Motor neuron (in vitro differentiated cells): ENCODE results near the gene WDR91. TPM values are rescaled to one million over a fixed set of nuclear protein-coding genes. Genes with fewer than 3 reads are reported as not detected.
"Not testable (repeated sequence)": the region's sequence is repeated elsewhere in the genome, so short reads cannot be mapped to it uniquely, and the experiment has no call there.

Source experiments
- ATAC-seq, 8 experiments: fragments of 200-7000 bp; cut with Tn5 transposase; replicated peaks in 6 of 8; 2 replicates each; pipeline ENCODE4 v1.8.0; 2021; ENCODE audit warnings: mild to moderate bottlenecking in 8 of 8, moderate library complexity in 8 of 8
- H3K27ac ChIP-seq, 2 donors: fragments of 250-450 bp; sonication (Bioruptor Pico); 2 replicates each; pipeline ENCODE4 v1.9.0; 2021; ENCODE audit warnings: antibody characterized with exemption in 2 of 2, mild to moderate bottlenecking in 2 of 2, moderate library complexity in 1 of 2
- H3K4me1 ChIP-seq, 2 donors: fragments of 250-450 bp; sonication (Bioruptor Pico); replicated peaks in 1 of 2; 2 replicates each; pipeline ENCODE4 v1.6.1; 2021; ENCODE audit warnings: antibody characterized with exemption in 2 of 2, mild to moderate bottlenecking in 2 of 2, moderate library complexity in 1 of 2
- H3K4me3 ChIP-seq, 5 donors: fragments of 250-450 bp; sonication (Bioruptor Pico); 2 replicates each; pipeline ENCODE4 v1.9.0; 2021; ENCODE audit warnings: antibody characterized with exemption in 5 of 5, mild to moderate bottlenecking in 5 of 5, moderate library complexity in 4 of 5
- WGBS, 10 experiments: fragments of 450-650 bp; shearing (Covaris generic); methylation state at CpG; one replicate each; pipeline ENCODE4 v1.0.0; 2022; 5-methylcytosine and 5-hydroxymethylcytosine counted together
- in situ Hi-C, 9 experiments: fragments of 400-800 bp; cut with MboI; loops; one replicate each; pipeline ENCODE4 v1.15.0; 2021; ENCODE audit warnings: low sequenced_read_pairs in 9 of 9, low pct_unique_long_range_greater_than_20kb in 2 of 9; ENCODE audit not compliant: unreplicated experiment in 9 of 9
- total RNA-seq, 8 experiments: library from RNA; unstranded; fragments of 300-600 nt; gene quantifications; 2 replicates each; pipeline versions ENCODE4 v1.2.3 to v1.2.4, GENCODE V29; 2022

WDR91 gene
- total RNA-seq, 8 experiments from 2014 or later, result 6.3 to 19.6 (median 12.3) TPM

- WGBS, 10 experiments, result 20 to 93% (median 81%) methylated on average over 1 to 5 of the region's 9 CpGs; no CpG with 5 or more reads in 2 of the 10 experiments
- Histone ChIP-seq H3K4me1 (no peaks in the 10 kb centered on the region), H3K4me3 (no peak overlapping the region), H3K27ac (no peak overlapping the region)
- in situ Hi-C loops, result no loop called here
- ATAC-seq, result peak in 2 of 8 experiments; percentile 39 to 54
These were observed 34.2 kb upstream of the WDR91 start for GRCh38 chr7:135245226-135246190.

- in situ Hi-C loops, result no loop called here
- H3K27ac ChIP-seq, result no peak overlapping the region
- WGBS, 10 experiments, result 13 to 100% (median 49%) methylated on average over 1 to 5 of the region's 5 CpGs; no CpG with 5 or more reads in 5 of the 10 experiments
- ATAC-seq, result no peak
- no peak overlapping the region for H3K4me3 ChIP-seq
- no peaks in the 10 kb centered on the region for H3K4me1 ChIP-seq
These were observed 30.9 kb upstream of the WDR91 start for GRCh38 chr7:135242096-135242684.

- no peak for ATAC-seq
- H3K4me1 ChIP-seq, result no peaks in the 10 kb centered on the region
- WGBS, 10 experiments, result 38 to 90% (median 65%) methylated on average over 2 to 4 of the region's 9 CpGs; no CpG with 5 or more reads in 6 of the 10 experiments
- H3K4me3 ChIP-seq, result no peak overlapping the region
- no peak overlapping the region for H3K27ac ChIP-seq
- in situ Hi-C loops, result no loop called here
These were observed 29.1 kb upstream of the WDR91 start for GRCh38 chr7:135240441-135240840.

- 33 to 100% (median 95%) methylated on average over 1 to 7 of the region's 7 CpGs; no CpG with 5 or more reads in 2 of the 10 experiments for WGBS, 10 experiments
- in situ Hi-C loops, result no loop called here
- no peaks in the 10 kb centered on the region for H3K4me1 ChIP-seq
These were observed 27.9 kb upstream of the WDR91 start for GRCh38 chr7:135239263-135239662.

GRCh38 chr7:135238112-135238744, 26.9 kb upstream of the WDR91 start:
- Histone ChIP-seq H3K4me3 (no peak overlapping the region), H3K27ac (no peak overlapping the region), H3K4me1 (no peaks in the 10 kb centered on the region)
- in situ Hi-C loops, result no loop called here
- WGBS, 10 experiments, result 40 to 100% (median 85%) methylated on average over 1 to 4 of the region's 11 CpGs; no CpG with 5 or more reads in 4 of the 10 experiments
- peak in 1 of 8 experiments; percentile 50 for ATAC-seq

More at GRCh38 chr7:135239263-135239662, 27.9 kb upstream of the WDR91 start:
- no peak for ATAC-seq
- Histone ChIP-seq H3K4me3 (no peak overlapping the region), H3K27ac (no peak overlapping the region)

- 20 to 100% (median 80%) methylated on average over 1 to 2 of the region's 2 CpGs; no CpG with 5 or more reads in 2 of the 10 experiments for WGBS, 10 experiments
- no peak for ATAC-seq
- Histone ChIP-seq H3K4me3 (no peak overlapping the region), H3K27ac (no peak overlapping the region), H3K4me1 (no peaks in the 10 kb centered on the region)
- in situ Hi-C loops, result no loop called here
These were observed 25.4 kb upstream of the WDR91 start for GRCh38 chr7:135236727-135237126.

GRCh38 chr7:135235841-135236240, 24.5 kb upstream of the WDR91 start:
- H3K4me3 ChIP-seq, result no peak overlapping the region
- no peak overlapping the region for H3K27ac ChIP-seq
- 80 to 100% (median 100%) methylated on average over 1 to 3 of the region's 5 CpGs; no CpG with 5 or more reads in 5 of the 10 experiments for WGBS, 10 experiments
- in situ Hi-C loops, result no loop called here
- no peaks in the 10 kb centered on the region for H3K4me1 ChIP-seq
- ATAC-seq, result no peak

GRCh38 chr7:135234727-135235126, 23.4 kb upstream of the WDR91 start:
- in situ Hi-C loops, result no loop called here
- ATAC-seq, result no peak
- 3 to 94% (median 61%) methylated on average over 2 to 4 of the region's 4 CpGs; no CpG with 5 or more reads in 1 of the 10 experiments for WGBS, 10 experiments
- H3K4me1 ChIP-seq, result no peaks in the 10 kb centered on the region
- no peak overlapping the region for H3K4me3 ChIP-seq
- no peak overlapping the region for H3K27ac ChIP-seq

GRCh38 chr7:135234095-135234494, 22.8 kb upstream of the WDR91 start:
- in situ Hi-C loops, H3K27ac ChIP-seq, ATAC-seq, H3K4me3 ChIP-seq, H3K4me1 ChIP-seq: not testable (repeated sequence)
- WGBS, 10 experiments, result 61 to 99% (median 88%) methylated on average over 1 to 9 of the region's 14 CpGs; no CpG with 5 or more reads in 4 of the 10 experiments

GRCh38 chr7:135233570-135233969, 22.2 kb upstream of the WDR91 start, which contains the start of gene STRA8:
TSS of gene STRA8 (plus strand) at chr7:135233838. CDS start at chr7:135240525, 6,687 bp downstream.
- Histone ChIP-seq H3K4me1 (no peaks in the 10 kb centered on the region), H3K4me3 (no peak within 1 kb of the TSS), H3K27ac (no peak within 1 kb of the TSS)
- in situ Hi-C loops, result no loop called here
- ATAC-seq, result no peak
- WGBS, 10 experiments, result 20 to 100% (median 72%) methylated on average over 1 to 5 of the region's 28 CpGs; no CpG with 5 or more reads in 5 of the 10 experiments

GRCh38 chr7:135232720-135233119, 21.4 kb upstream of the WDR91 start:
- Histone ChIP-seq H3K27ac (no peak overlapping the region), H3K4me3 (no peak overlapping the region), H3K4me1 (no peaks in the 10 kb centered on the region)
- 48 to 100% (median 88%) methylated on average over 1 to 12 of the region's 13 CpGs; no CpG with 5 or more reads in 1 of the 10 experiments for WGBS, 10 experiments
- in situ Hi-C loops, result no loop called here
- ATAC-seq, result peak in 1 of 8 experiments; percentile 64

- WGBS, 10 experiments, result 88 to 100% methylated on average over 2 to 3 of the region's 6 CpGs; no CpG with 5 or more reads in 8 of the 10 experiments
- Histone ChIP-seq H3K4me1 (no peaks in the 10 kb centered on the region), H3K4me3 (no peak overlapping the region), H3K27ac (no peak overlapping the region)
- in situ Hi-C loops, result no loop called here
- ATAC-seq, result no peak
These were observed 20.8 kb upstream of the WDR91 start for GRCh38 chr7:135232087-135232486.

- in situ Hi-C loops, result no loop called here
- Histone ChIP-seq H3K27ac (no peak overlapping the region), H3K4me3 (no peak overlapping the region), H3K4me1 (no peaks in the 10 kb centered on the region)
- no peak for ATAC-seq
These were observed 20.4 kb upstream of the WDR91 start for GRCh38 chr7:135231686-135232085.
